Endothelial cell of umbilical vein (primary cell): ENCODE measurements around the gene HMGN1. TPM values are rescaled to one million over a fixed set of nuclear protein-coding genes. Genes with fewer than 3 reads are reported as not detected.

ENCODE experiments used
- BruUV-seq: library from RNA; stranded (reverse); fragments of 400-500 nt; replicated peaks from 2 replicates; lab custom pipeline; 2021; lab: Mats Ljungman, UMichigan
- CTCF ChIA-PET: fragments of 300-600, 350-600 bp; sonication (Branson Sonifier 250); formaldehyde crosslinking; loops from one replicate; lab custom pipeline; 2021; ENCODE audit warnings: antibody characterized with exemption, inconsistent platforms; lab: Charles Lee
- POLR2A ChIA-PET: fragments of 300-600, 350-600 bp; sonication (Branson Sonifier 250); formaldehyde crosslinking; loops from one replicate; lab custom pipeline; 2021; ENCODE audit warnings: antibody characterized with exemption, inconsistent platforms; lab: Charles Lee
- DNase-seq: peaks from one replicate; pipeline ENCODE4 v3.0.0-alpha.2; 2011; ENCODE audit warnings: low read depth, low spot score
- FAIRE-seq: peaks from 2 replicates; lab custom pipeline; 2011; peaks lifted over from hg19 to GRCh38; lab: Jason Lieb, UNC
- H2AFZ ChIP-seq: 2 replicates; pipeline ENCODE4 v1.6.0; 2012; ENCODE audit warnings: low read depth, low read length, control low read depth, inconsistent platforms
- H3K27ac ChIP-seq: 2 replicates; pipeline ENCODE4 v1.5.1; 2011; ENCODE audit warnings: low read depth, mild to moderate bottlenecking, control low read depth, low read length, moderate library complexity; ENCODE audit not compliant: insufficient read depth
- H3K27me3 ChIP-seq, 2 experiments: 2 replicates each; pipeline versions ENCODE4 v1.6.0 to v1.6.1; 2011; ENCODE audit warnings: low read length in 2 of 2, mixed read lengths in 1 of 2; ENCODE audit not compliant: control insufficient read depth in 2 of 2, insufficient read depth in 2 of 2
- H3K36me3 ChIP-seq, 2 experiments: 2 replicates in 1 of 2; 3 replicates in 1 of 2; pipeline ENCODE4 v1.5.1; 2011; ENCODE audit warnings: low read length in 2 of 2, mild to moderate bottlenecking in 1 of 2, moderate library complexity in 1 of 2; ENCODE audit not compliant: control insufficient read depth in 2 of 2, insufficient read depth in 2 of 2; ENCODE audit errors: extremely low read depth in 1 of 2
- H3K4me1 ChIP-seq: 3 replicates; pipeline ENCODE4 v1.5.1; 2011; ENCODE audit warnings: mild to moderate bottlenecking, low read length; ENCODE audit not compliant: control insufficient read depth, insufficient read depth; ENCODE audit errors: extremely low read depth
- H3K4me2 ChIP-seq: 2 replicates; pipeline ENCODE4 v1.6.1; 2011; ENCODE audit warnings: low read length, control low read depth, mixed read lengths; ENCODE audit not compliant: insufficient read depth
- H3K4me3 ChIP-seq, 3 experiments: fragments of 200-600 bp in 1 of 3; sonication (generic), shearing (Covaris generic) in 1 of 3; replicated peaks in 1 of 3; 2 replicates each; pipeline ENCODE4 v1.5.1; 2011 to 2016; ENCODE audit warnings: control low read depth in 3 of 3, low read length in 3 of 3, mild to moderate bottlenecking in 2 of 3, inconsistent platforms in 1 of 3, low read depth in 1 of 3, moderate library complexity in 1 of 3; ENCODE audit not compliant: insufficient read depth in 1 of 3
- H3K79me2 ChIP-seq: 2 replicates; pipeline ENCODE4 v1.6.0; 2012; ENCODE audit warnings: low read length, inconsistent platforms; ENCODE audit not compliant: control insufficient read depth, insufficient read depth
- H3K9ac ChIP-seq: replicated peaks from 2 replicates; pipeline ENCODE3; 2011; ENCODE audit warnings: low read length, control low read depth; ENCODE audit not compliant: insufficient read depth; ENCODE audit errors: extremely low read depth
- H3K9me1 ChIP-seq: replicated peaks from 3 replicates; pipeline ENCODE4 v1.6.0; 2011; ENCODE audit warnings: mild to moderate bottlenecking, low read length; ENCODE audit not compliant: control insufficient read depth, insufficient read depth; ENCODE audit errors: extremely low read depth
- H3K9me3 ChIP-seq: replicated peaks from 2 replicates; pipeline ENCODE4 v1.5.1; 2012; ENCODE audit warnings: low read length, inconsistent platforms; ENCODE audit not compliant: control insufficient read depth, insufficient read depth
- H4K20me1 ChIP-seq: replicated peaks from 2 replicates; pipeline ENCODE3; 2011; ENCODE audit warnings: mild to moderate bottlenecking, low read length; ENCODE audit not compliant: control insufficient read depth, insufficient read depth; ENCODE audit errors: extremely low read depth
- EZH2 ChIP-seq: IDR thresholded peaks from 2 replicates; pipeline ENCODE4 v1.6.1; 2012; ENCODE audit warnings: borderline replicate concordance, low read depth, mild to moderate bottlenecking, moderate library complexity, low read length, inconsistent platforms; ENCODE audit not compliant: severe bottlenecking
- FOS ChIP-seq: IDR thresholded peaks from 2 replicates; pipeline ENCODE4 v1.6.1; 2011; ENCODE audit warnings: mild to moderate bottlenecking, low read length, moderate library complexity, borderline replicate concordance; ENCODE audit not compliant: insufficient read depth
- GATA2 ChIP-seq: IDR thresholded peaks from 2 replicates; pipeline ENCODE4 v1.7.0; 2011; ENCODE audit warnings: low read depth, mild to moderate bottlenecking, moderate library complexity, mixed read lengths, low read length; ENCODE audit not compliant: insufficient read length, insufficient read depth
- JUN ChIP-seq: IDR thresholded peaks from 2 replicates; pipeline ENCODE4 v1.6.1; 2011; ENCODE audit warnings: borderline replicate concordance, low read depth; ENCODE audit not compliant: insufficient read length, insufficient read depth
- MYC ChIP-seq: IDR thresholded peaks from one replicate; pipeline ENCODE4 v1.6.1; 2011; ENCODE audit warnings: mild to moderate bottlenecking, low read depth, low read length
- POLR2A ChIP-seq: IDR thresholded peaks from 2 replicates; pipeline ENCODE4 v1.6.1; 2012; ENCODE audit warnings: low read depth, mild to moderate bottlenecking, control low read depth, low read length
- POLR2AphosphoS5 ChIP-seq: IDR thresholded peaks from 2 replicates; pipeline ENCODE4 v1.6.1; 2012; ENCODE audit warnings: low read depth, mild to moderate bottlenecking, control low read depth, low read length, moderate library complexity; ENCODE audit not compliant: insufficient read depth
- dilution Hi-C: fragments of 300-500 bp; cut with MboI; formaldehyde crosslinking; loops from one replicate; pipeline ENCODE4 v1.15.0; 2019; ENCODE audit warnings: low sequenced_read_pairs; ENCODE audit not compliant: extremely low pct_ligation_motif_present
- intact Hi-C: fragments of 100-400 bp; cut with micrococcal nuclease; formaldehyde crosslinking; loops from one replicate; pipeline ENCODE4 v1.10.0; 2022
- polyA plus RNA-seq, 4 experiments: library from polyadenylated mRNA; depleted of rRNA in 3 of 4; stranded (reverse) in 3 of 4; unstranded in 1 of 4; fragments of >200 nt; gene quantifications; 2 replicates each; pipeline versions ENCODE4 v1.2.1 to v1.2.3, GENCODE V29; 2011 to 2012; ENCODE audit warnings: missing spikeins in 1 of 4
- total RNA-seq: library from RNA; stranded (reverse); gene quantifications from 2 replicates; pipeline ENCODE4 v1.2.3, GENCODE V29; 2021
- TF ChIP-seq, protein P1 (sequence below): IDR thresholded peaks from 2 replicates; pipeline ENCODE4 v1.6.1; 2011; ENCODE audit not compliant: insufficient read depth, insufficient read length
- TF ChIP-seq, protein P2 (sequence below), 2 donors: IDR thresholded peaks; 1 replicate in 1 of 2; 2 replicates in 1 of 2; pipeline ENCODE4 v1.5.1; 2011; ENCODE audit warnings: low read length in 2 of 2, mild to moderate bottlenecking in 2 of 2, moderate library complexity in 2 of 2, control low read depth in 1 of 2, inconsistent platforms in 1 of 2, low read depth in 1 of 2; ENCODE audit not compliant: insufficient read depth in 1 of 2; ENCODE audit errors: extremely low read depth in 1 of 2

The HMGN1 gene
- total and polyA plus RNA-seq, 2 donors (not counting 3 experiments of a cell fraction or from before 2014, with no cell fraction given), result 162 to 360 TPM

- Histone ChIP-seq H2AFZ (no peak overlapping the region), H3K9me1 (no peaks in the 10 kb centered on the region), H3K4me1 (peaks cover 7% of the 10 kb centered on the region), H4K20me1 (no peaks in the 10 kb centered on the region), H3K79me2 (no peaks in the 10 kb centered on the region), H3K9ac (no peak overlapping the region), H3K9me3 (no peaks in the 10 kb centered on the region), H3K4me2 (no peak overlapping the region), H3K36me3 (no peaks in the 10 kb centered on the region), H3K27me3 (peaks cover 5 to 10% of the 10 kb centered on the region in 2 experiments), H3K4me3 (no peak overlapping the region), H3K27ac (no peak overlapping the region)
- CTCF ChIA-PET, result interaction anchor here (0.9 kb wide), 1 partner anchor 11 kb away, joined by 4 read pairs; no protein-coding TSS in a partner anchor
- dilution Hi-C loops, result no loop called here
- no TSS peak for BruUV-seq
- intact Hi-C loops, result no loop called here
- no peak for FAIRE-seq
- TF ChIP-seq POLR2A, result no peak
- TF ChIP-seq, protein P1, sequence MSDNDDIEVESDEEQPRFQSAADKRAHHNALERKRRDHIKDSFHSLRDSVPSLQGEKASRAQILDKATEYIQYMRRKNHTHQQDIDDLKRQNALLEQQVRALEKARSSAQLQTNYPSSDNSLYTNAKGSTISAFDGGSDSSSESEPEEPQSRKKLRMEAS, result no peak
- TF ChIP-seq MYC, result no peak
- no peak for TF ChIP-seq JUN
- TF ChIP-seq FOS, result no peak
- TF ChIP-seq, protein P2, sequence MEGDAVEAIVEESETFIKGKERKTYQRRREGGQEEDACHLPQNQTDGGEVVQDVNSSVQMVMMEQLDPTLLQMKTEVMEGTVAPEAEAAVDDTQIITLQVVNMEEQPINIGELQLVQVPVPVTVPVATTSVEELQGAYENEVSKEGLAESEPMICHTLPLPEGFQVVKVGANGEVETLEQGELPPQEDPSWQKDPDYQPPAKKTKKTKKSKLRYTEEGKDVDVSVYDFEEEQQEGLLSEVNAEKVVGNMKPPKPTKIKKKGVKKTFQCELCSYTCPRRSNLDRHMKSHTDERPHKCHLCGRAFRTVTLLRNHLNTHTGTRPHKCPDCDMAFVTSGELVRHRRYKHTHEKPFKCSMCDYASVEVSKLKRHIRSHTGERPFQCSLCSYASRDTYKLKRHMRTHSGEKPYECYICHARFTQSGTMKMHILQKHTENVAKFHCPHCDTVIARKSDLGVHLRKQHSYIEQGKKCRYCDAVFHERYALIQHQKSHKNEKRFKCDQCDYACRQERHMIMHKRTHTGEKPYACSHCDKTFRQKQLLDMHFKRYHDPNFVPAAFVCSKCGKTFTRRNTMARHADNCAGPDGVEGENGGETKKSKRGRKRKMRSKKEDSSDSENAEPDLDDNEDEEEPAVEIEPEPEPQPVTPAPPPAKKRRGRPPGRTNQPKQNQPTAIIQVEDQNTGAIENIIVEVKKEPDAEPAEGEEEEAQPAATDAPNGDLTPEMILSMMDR (IDR thresholded peaks at IDR 0.05; ENCODE audit: extremely low read depth in 1 of 2, insufficient read depth in 1 of 2, low read depth in 1 of 2, low read length in 2 of 2), result no peak
- TF ChIP-seq POLR2AphosphoS5, result no peak
- no peak for TF ChIP-seq GATA2
- TF ChIP-seq EZH2, result no peak
- DNase-seq, result no peak
- POLR2A ChIA-PET, result interaction anchor here (1.3 kb wide), 1 partner anchor 62 kb away, joined by 3 read pairs; a partner anchor contains a TSS
Measured at GRCh38 chr21:39318091-39318959, 30.6 kb downstream of the HMGN1 start.
